K562 (cell line): ENCODE measurements around the gene WDR93. TPM values are rescaled to one million over a fixed set of nuclear protein-coding genes. Genes with fewer than 3 reads are reported as not detected.

Experiments used
- EWSR1 ChIP-seq: fragments of 450-650 bp; IDR thresholded peaks from 2 replicates; pipeline ENCODE4 v1.6.1; 2018; ENCODE audit warnings: borderline replicate concordance, mild to moderate bottlenecking, low read depth, moderate library complexity; ENCODE audit not compliant: partially characterized antibody
- HDAC8 ChIP-seq: fragments of 450-650 bp; IDR thresholded peaks from 2 replicates; pipeline ENCODE4 v1.6.1; 2016; ENCODE audit warnings: mild to moderate bottlenecking, missing genetic modification characterization, moderate library complexity, missing compliant biosample characterization
- IRF2 ChIP-seq: sonication (generic); formaldehyde crosslinking; IDR thresholded peaks from 2 replicates; pipeline ENCODE4 v1.8.1; 2022; ENCODE audit warnings: mild to moderate bottlenecking, missing genetic modification reagents
- NFIC ChIP-seq: fragments of 450-650 bp; IDR thresholded peaks from 2 replicates; pipeline ENCODE4 v1.6.1; 2017; ENCODE audit warnings: mild to moderate bottlenecking, inconsistent platforms
- RFX5 ChIP-seq: IDR thresholded peaks from 2 replicates; pipeline ENCODE4 v1.6.1; 2011; ENCODE audit warnings: low read depth, mild to moderate bottlenecking, improper control_type of control experiment, low read length
- SRF ChIP-seq, 2 experiments: fragments of 250-450, 450-650 bp in 1 of 2; sonication (Bioruptor Pico) in 1 of 2; sonication (generic) in 1 of 2; formaldehyde crosslinking; IDR thresholded peaks; 2 replicates each; pipeline versions ENCODE4 v1.5.0 to v1.5.1; 2020 to 2022; ENCODE audit warnings: mild to moderate bottlenecking in 1 of 2, missing genetic modification reagents in 1 of 2
- ZNF282 ChIP-seq: sonication (generic); formaldehyde crosslinking; IDR thresholded peaks from 2 replicates; pipeline ENCODE4 v1.8.1; 2023; ENCODE audit warnings: missing genetic modification reagents
- ZNF507 ChIP-seq: conservative IDR thresholded peaks from 2 replicates; pipeline ENCODE4 v1.6.1; 2017; ENCODE audit warnings: missing genetic modification characterization, missing compliant biosample characterization
- ZSCAN29 ChIP-seq: fragments of 450-650 bp; IDR thresholded peaks from 2 replicates; pipeline ENCODE4 v1.6.1; 2017
- polyA plus RNA-seq, 8 experiments: library from polyadenylated mRNA; depleted of rRNA in 4 of 8; stranded (reverse) in 5 of 8; unstranded in 3 of 8; fragments of >200 nt; fragmentation: Nextera tagmentation in 2 of 8; fragmentation: Illumina TruSeq in 1 of 8; extraction: Ambion mirVana in 2 of 8; extraction: Trizol in 1 of 8; gene quantifications; 2 replicates each; pipeline versions ENCODE4 v1.2.1 to v1.2.3, GENCODE V29; 2011 to 2014; ENCODE audit warnings: inconsistent platforms in 1 of 8, missing spikeins in 1 of 8
- total RNA-seq, 7 experiments: library from RNA; depleted of rRNA in 6 of 7; stranded (reverse); fragments of >200 nt in 6 of 7; fragmentation: Illumina TruSeq in 2 of 7; extraction: Trizol in 2 of 7; gene quantifications; 2 replicates each; pipeline versions ENCODE4 v1.2.1 to v1.2.3, GENCODE V29; 2011 to 2021; ENCODE audit warnings: low replicate concordance in 1 of 7
- TF ChIP-seq, protein P1 (sequence below): fragments of 450-650 bp; IDR thresholded peaks from 2 replicates; pipeline ENCODE4 v1.6.1; 2016; ENCODE audit warnings: antibody characterized with exemption
- TF ChIP-seq, protein P2 (sequence below), 2 experiments: fragments of 450-650 bp; formaldehyde crosslinking in 1 of 2; IDR thresholded peaks; 2 replicates each; pipeline versions ENCODE4 v1.4.0 to v1.6.1; 2014 to 2020; ENCODE audit warnings: mild to moderate bottlenecking in 2 of 2, borderline replicate concordance in 1 of 2, low read depth in 1 of 2
- TF ChIP-seq, protein P3 (sequence below): fragments of 450-650 bp; IDR thresholded peaks from 2 replicates; pipeline ENCODE4 v1.6.1; 2016; ENCODE audit warnings: borderline replicate concordance
- TF ChIP-seq, protein P4 (sequence below): sonication (generic); formaldehyde crosslinking; IDR thresholded peaks from 2 replicates; pipeline ENCODE4 v1.8.1; 2023; ENCODE audit warnings: mild to moderate bottlenecking, missing genetic modification reagents

Gene WDR93
- total and polyA plus RNA-seq, 9 of the 15 experiments (the other 6 are each of a cell fraction or from before 2014, with no cell fraction given): not detected

DNA sequence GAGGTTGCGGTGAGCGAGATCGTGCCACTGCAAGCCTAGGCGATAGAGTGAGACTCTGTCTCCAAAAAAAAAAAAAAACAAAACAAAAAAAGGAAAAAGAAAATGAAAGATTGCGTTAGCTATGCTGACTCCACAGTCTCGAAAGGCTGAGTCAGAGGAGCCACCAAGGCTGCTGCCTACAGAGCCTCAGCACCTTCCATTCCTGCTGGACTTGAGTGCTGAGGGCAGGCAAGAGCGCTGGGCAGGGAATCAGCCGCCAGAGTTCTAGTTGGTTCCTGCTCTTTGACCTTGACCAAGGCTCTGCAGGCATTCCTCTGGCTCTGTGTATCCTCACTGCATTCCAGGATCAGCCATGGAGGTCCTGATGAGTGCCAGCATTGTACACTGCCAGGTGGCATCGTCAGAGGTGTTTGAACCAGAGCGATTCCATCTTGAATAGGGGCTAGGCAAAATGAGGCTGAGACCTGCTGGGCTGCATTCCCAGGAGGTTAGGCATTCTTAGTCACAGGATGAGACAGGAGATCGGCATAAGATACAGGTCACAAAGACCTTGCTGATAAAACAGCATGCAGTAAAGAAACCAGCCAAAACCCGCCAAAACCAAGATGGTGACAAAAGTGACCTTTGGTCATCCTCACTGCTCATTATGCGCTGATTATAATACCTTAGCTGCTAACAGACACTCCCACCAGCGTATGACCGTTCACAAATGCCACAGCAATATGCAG, 91.4 kb downstream of the WDR93 start (continued):
- TF ChIP-seq, protein P1, sequence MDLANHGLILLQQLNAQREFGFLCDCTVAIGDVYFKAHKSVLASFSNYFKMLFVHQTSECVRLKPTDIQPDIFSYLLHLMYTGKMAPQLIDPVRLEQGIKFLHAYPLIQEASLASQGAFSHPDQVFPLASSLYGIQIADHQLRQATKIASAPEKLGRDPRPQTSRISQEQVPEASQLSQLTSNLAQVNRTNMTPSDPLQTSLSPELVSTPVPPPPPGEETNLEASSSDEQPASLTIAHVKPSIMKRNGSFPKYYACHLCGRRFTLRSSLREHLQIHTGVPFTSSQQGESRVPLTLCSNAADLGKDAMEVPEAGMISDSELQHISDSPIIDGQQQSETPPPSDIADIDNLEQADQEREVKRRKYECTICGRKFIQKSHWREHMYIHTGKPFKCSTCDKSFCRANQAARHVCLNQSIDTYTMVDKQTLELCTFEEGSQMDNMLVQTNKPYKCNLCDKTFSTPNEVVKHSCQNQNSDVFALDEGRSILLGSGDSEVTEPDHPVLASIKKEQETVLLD: no peak; the same call in 1 of the 2 replicates
- TF ChIP-seq ZSCAN29: no peak
- no peak for TF ChIP-seq RFX5
- TF ChIP-seq, protein P2, sequence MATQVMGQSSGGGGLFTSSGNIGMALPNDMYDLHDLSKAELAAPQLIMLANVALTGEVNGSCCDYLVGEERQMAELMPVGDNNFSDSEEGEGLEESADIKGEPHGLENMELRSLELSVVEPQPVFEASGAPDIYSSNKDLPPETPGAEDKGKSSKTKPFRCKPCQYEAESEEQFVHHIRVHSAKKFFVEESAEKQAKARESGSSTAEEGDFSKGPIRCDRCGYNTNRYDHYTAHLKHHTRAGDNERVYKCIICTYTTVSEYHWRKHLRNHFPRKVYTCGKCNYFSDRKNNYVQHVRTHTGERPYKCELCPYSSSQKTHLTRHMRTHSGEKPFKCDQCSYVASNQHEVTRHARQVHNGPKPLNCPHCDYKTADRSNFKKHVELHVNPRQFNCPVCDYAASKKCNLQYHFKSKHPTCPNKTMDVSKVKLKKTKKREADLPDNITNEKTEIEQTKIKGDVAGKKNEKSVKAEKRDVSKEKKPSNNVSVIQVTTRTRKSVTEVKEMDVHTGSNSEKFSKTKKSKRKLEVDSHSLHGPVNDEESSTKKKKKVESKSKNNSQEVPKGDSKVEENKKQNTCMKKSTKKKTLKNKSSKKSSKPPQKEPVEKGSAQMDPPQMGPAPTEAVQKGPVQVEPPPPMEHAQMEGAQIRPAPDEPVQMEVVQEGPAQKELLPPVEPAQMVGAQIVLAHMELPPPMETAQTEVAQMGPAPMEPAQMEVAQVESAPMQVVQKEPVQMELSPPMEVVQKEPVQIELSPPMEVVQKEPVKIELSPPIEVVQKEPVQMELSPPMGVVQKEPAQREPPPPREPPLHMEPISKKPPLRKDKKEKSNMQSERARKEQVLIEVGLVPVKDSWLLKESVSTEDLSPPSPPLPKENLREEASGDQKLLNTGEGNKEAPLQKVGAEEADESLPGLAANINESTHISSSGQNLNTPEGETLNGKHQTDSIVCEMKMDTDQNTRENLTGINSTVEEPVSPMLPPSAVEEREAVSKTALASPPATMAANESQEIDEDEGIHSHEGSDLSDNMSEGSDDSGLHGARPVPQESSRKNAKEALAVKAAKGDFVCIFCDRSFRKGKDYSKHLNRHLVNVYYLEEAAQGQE (IDR thresholded peaks at IDR 0.05; ENCODE audit: borderline replicate concordance): peak; percentile 93
- TF ChIP-seq, protein P2 (CRISPR knock-in tag; IDR thresholded peaks at IDR 0.05; ENCODE audit: low read depth): peak; percentile 90
- peak; percentile 99 for TF ChIP-seq HDAC8 (tag)
- TF ChIP-seq NFIC: no peak
- peak in 1 of 2 experiments; percentile 83; a peak in 2 of 4 replicates for TF ChIP-seq SRF (CRISPR knock-in tag; IDR thresholded peaks at IDR 0.05)
- TF ChIP-seq, protein P3, sequence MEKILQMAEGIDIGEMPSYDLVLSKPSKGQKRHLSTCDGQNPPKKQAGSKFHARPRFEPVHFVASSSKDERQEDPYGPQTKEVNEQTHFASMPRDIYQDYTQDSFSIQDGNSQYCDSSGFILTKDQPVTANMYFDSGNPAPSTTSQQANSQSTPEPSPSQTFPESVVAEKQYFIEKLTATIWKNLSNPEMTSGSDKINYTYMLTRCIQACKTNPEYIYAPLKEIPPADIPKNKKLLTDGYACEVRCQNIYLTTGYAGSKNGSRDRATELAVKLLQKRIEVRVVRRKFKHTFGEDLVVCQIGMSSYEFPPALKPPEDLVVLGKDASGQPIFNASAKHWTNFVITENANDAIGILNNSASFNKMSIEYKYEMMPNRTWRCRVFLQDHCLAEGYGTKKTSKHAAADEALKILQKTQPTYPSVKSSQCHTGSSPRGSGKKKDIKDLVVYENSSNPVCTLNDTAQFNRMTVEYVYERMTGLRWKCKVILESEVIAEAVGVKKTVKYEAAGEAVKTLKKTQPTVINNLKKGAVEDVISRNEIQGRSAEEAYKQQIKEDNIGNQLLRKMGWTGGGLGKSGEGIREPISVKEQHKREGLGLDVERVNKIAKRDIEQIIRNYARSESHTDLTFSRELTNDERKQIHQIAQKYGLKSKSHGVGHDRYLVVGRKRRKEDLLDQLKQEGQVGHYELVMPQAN: no peak
- no peak for TF ChIP-seq ZNF507 (tag)
- TF ChIP-seq, protein P4, sequence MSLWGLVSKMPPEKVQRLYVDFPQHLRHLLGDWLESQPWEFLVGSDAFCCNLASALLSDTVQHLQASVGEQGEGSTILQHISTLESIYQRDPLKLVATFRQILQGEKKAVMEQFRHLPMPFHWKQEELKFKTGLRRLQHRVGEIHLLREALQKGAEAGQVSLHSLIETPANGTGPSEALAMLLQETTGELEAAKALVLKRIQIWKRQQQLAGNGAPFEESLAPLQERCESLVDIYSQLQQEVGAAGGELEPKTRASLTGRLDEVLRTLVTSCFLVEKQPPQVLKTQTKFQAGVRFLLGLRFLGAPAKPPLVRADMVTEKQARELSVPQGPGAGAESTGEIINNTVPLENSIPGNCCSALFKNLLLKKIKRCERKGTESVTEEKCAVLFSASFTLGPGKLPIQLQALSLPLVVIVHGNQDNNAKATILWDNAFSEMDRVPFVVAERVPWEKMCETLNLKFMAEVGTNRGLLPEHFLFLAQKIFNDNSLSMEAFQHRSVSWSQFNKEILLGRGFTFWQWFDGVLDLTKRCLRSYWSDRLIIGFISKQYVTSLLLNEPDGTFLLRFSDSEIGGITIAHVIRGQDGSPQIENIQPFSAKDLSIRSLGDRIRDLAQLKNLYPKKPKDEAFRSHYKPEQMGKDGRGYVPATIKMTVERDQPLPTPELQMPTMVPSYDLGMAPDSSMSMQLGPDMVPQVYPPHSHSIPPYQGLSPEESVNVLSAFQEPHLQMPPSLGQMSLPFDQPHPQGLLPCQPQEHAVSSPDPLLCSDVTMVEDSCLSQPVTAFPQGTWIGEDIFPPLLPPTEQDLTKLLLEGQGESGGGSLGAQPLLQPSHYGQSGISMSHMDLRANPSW (CRISPR knock-in tag): no peak
- no peak for TF ChIP-seq EWSR1
- no peak for TF ChIP-seq IRF2 (CRISPR knock-in tag)
- TF ChIP-seq ZNF282 (CRISPR knock-in tag): no peak
